HFF-Myc (cell line): Measurements from ENCODE around the gene EIF4B.
"Not testable (repeated sequence)": the region's sequence is repeated elsewhere in the genome, so short reads cannot be mapped to it uniquely, and the experiment has no call there.

ENCODE experiments used
- DNase-seq: peaks from one replicate; pipeline ENCODE4 v3.0.0-alpha.2; 2011; ENCODE audit warnings: low read depth; ENCODE audit errors: extremely low read depth
- H3K4me3 ChIP-seq: replicated peaks from 2 replicates; pipeline ENCODE4 v1.5.1; 2011; ENCODE audit warnings: low read depth, mild to moderate bottlenecking, control low read depth, low read length
- TF ChIP-seq, protein P1 (sequence below): IDR thresholded peaks from 2 replicates; pipeline ENCODE4 v1.5.1; 2012; ENCODE audit warnings: mild to moderate bottlenecking, low read depth, low read length, control low read depth; ENCODE audit errors: missing control alignments

EIF4B gene

GRCh38 chr12:52993558-52993869, 12.7 kb upstream of the EIF4B start:
- no peak overlapping the region for H3K4me3 ChIP-seq
- TF ChIP-seq, protein P1, sequence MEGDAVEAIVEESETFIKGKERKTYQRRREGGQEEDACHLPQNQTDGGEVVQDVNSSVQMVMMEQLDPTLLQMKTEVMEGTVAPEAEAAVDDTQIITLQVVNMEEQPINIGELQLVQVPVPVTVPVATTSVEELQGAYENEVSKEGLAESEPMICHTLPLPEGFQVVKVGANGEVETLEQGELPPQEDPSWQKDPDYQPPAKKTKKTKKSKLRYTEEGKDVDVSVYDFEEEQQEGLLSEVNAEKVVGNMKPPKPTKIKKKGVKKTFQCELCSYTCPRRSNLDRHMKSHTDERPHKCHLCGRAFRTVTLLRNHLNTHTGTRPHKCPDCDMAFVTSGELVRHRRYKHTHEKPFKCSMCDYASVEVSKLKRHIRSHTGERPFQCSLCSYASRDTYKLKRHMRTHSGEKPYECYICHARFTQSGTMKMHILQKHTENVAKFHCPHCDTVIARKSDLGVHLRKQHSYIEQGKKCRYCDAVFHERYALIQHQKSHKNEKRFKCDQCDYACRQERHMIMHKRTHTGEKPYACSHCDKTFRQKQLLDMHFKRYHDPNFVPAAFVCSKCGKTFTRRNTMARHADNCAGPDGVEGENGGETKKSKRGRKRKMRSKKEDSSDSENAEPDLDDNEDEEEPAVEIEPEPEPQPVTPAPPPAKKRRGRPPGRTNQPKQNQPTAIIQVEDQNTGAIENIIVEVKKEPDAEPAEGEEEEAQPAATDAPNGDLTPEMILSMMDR: no peak
- DNase-seq: no peak

DNA sequence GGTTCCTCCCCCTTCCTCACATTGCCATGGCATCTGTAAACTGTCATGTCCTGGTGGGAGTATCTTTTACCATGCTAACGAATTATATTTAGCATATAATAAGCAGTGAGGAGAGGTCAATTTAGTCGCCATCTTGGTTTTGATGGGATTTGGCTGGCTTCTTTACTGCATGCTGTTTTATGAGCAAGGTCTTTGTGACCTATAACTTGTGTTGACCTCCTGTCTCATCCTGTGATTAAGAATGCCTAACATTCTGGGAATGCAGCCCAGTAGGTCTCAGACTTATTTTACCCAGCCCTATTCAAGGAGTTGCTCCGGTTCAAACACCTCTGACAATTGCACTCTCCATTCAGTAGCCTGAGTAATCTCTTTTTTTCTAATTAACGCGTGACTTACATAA, 2.1 kb upstream of the EIF4B start:
- TF ChIP-seq, protein P1: no peak
- DNase-seq: no peak
- no peak overlapping the region for H3K4me3 ChIP-seq

- peak overlapping the region; percentile 88 for H3K4me3 ChIP-seq
- DNase-seq: no peak
- TF ChIP-seq, protein P1: no peak
Measured at GRCh38 chr12:53004582-53004981, 1.7 kb upstream of the EIF4B start.

GRCh38 chr12:53005215-53005985, 856 bp upstream of the EIF4B start:
- H3K4me3 ChIP-seq: peak overlapping the region; percentile 88
- DNase-seq: no peak
- TF ChIP-seq, protein P1: no peak

DNA sequence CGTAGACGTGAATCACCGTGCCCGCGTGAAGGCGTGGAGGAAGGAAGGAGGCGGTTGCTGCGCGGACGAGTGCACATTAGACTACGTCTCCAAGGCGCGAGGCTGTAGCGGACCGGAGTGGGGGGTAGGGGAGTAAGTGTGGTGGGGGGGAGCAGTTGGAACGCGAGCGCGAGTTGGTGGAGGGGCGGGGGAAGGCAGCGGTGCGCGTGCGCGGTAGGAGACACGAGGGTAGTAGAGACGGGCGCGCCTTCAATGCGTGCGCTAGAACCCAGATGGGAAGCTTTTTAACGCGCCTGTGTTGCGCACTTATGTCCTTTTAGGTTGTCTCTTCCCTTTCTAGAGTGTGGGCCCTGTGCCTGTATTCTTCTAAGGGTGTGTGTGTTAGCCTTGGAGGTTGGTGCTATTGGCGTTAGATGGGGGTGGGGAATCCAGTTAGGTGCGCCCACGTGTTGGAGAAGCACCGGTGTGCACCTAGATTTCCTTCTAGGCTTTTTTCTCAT, 604 bp downstream of the EIF4B start:
- TF ChIP-seq, protein P1: no peak
- no peak for DNase-seq
- peak overlapping the region; percentile 88 for H3K4me3 ChIP-seq

GRCh38 chr12:53007343-53007742, 1.1 kb downstream of the EIF4B start:
- TF ChIP-seq, protein P1: no peak
- H3K4me3 ChIP-seq: peak overlapping the region; percentile 88
- DNase-seq: no peak

DNA sequence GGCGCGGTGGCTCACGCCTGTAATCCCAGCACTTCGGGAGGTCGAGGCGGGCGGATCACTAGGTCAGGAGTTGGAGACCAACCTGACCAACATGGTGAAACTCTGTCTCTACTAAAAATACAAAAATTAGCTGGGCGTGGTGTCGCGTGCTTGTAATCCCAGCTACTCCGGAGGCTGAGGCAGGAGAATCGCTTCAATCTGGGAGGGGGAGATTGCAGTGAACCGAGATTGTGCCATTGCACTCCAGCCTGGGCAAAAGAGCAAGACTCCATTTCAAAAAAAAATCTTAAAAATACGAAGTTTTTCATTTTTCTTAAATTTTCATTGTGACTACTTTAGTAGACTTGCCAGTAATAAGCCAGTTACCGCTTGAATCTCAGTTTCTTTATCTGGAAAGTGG, 2.5 kb downstream of the EIF4B start:
- H3K4me3 ChIP-seq: peak overlapping the region; percentile 88

More for the DNA sequence above, 2.5 kb downstream of the EIF4B start:
- not testable (repeated sequence) for DNase-seq
